ENCODE results near the gene GPBP1. TPM values are rescaled to one million over a fixed set of nuclear protein-coding genes. Genes with fewer than 3 reads are reported as not detected.
A peak's percentile ranks its signal among the peaks of the same experiment; 100 is the strongest.

GPBP1 gene
- polyA plus RNA-seq, 1 donor from 2014 or later: 149 TPM

DNA sequence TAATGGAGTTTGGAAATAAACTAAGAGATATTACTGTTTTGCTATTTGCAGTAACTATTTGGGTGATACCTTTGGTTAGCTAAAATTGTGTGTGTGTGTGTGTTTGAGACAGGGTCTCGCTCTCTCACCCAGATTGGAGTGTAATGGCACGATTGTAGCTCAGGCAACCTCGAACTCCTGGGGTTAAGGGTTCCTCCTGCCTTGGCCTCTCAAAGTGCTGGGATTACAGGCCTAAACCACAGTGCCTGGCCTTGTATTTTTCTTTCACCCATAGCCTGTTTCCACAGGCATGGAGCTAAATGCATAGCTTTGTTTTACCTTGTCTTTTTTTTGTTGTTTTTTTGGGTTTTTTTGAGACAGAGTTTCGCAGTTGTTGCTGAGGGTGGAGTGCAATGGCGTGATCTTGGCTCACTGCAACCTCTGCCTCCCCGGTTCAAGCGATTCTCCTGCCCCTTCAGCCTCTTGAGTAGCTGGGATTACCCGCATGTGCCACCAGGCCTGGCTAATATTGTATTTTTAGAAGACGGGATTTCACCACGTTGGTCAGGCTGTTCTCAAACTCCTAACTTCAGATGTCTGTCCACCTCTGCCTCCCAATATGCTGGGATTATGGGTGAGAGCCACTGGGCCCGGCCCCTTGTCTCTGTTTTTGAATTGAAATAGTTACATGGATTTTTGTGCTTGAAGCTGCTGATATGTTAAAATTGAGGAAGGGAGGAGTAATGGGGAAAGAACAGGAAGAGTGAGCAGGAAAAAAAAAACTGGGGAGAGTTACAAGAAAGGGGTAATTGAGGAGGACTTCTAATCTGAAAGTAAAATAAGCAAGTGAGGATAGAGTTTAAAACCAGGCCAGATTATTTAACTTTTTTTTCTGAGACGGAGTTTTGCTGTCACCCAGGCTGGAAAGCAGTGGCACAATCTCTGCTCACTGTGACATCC lies 5.7 kb downstream of the GPBP1 start:
- Histone ChIP-seq H3K27ac (ENCODE audit: low read length) (no peak overlapping the region), H3K79me2 (replicated peaks; ENCODE audit: insufficient read depth, low read length) (peaks cover 97% of the 10 kb centered on the region), H3K9me2 (ENCODE audit: insufficient read depth, low read length) (no peaks in the 10 kb centered on the region), H3K9ac (ENCODE audit: low read length) (no peak overlapping the region), H3F3A (ENCODE audit: insufficient read depth, low read length, poor library complexity, severe bottlenecking) (no peaks in the 10 kb centered on the region), H2AFZ (ENCODE audit: low read depth, low read length) (no peak overlapping the region), H3K9me3 (ENCODE audit: low read length) (no peaks in the 10 kb centered on the region), H3K27me3 (ENCODE audit: insufficient read depth, low read depth, low read length) (no peaks in the 10 kb centered on the region), H3K4me3 (ENCODE audit: low read length) (peak overlapping the region; percentile 87), H3K36me3 (ENCODE audit: insufficient read depth, low read length) (no peaks in the 10 kb centered on the region), H4K20me1 (ENCODE audit: insufficient read depth) (peaks cover 30% of the 10 kb centered on the region), H3K4me2 (ENCODE audit: low read length) (peak overlapping the region; percentile 40)
- TF ChIP-seq MXI1 (conservative IDR thresholded peaks at IDR 0.05; ENCODE audit: poor library complexity, severe bottlenecking): no peak
- TF ChIP-seq RAD21 (conservative IDR thresholded peaks at IDR 0.05): no peak
- no peak for TF ChIP-seq EZH2 (IDR thresholded peaks at IDR 0.05; ENCODE audit: borderline replicate concordance, insufficient read depth, low read length, poor library complexity, severe bottlenecking)
- no peak for TF ChIP-seq EP300 (conservative IDR thresholded peaks at IDR 0.05; ENCODE audit: poor library complexity, severe bottlenecking)
- TF ChIP-seq, protein P1, sequence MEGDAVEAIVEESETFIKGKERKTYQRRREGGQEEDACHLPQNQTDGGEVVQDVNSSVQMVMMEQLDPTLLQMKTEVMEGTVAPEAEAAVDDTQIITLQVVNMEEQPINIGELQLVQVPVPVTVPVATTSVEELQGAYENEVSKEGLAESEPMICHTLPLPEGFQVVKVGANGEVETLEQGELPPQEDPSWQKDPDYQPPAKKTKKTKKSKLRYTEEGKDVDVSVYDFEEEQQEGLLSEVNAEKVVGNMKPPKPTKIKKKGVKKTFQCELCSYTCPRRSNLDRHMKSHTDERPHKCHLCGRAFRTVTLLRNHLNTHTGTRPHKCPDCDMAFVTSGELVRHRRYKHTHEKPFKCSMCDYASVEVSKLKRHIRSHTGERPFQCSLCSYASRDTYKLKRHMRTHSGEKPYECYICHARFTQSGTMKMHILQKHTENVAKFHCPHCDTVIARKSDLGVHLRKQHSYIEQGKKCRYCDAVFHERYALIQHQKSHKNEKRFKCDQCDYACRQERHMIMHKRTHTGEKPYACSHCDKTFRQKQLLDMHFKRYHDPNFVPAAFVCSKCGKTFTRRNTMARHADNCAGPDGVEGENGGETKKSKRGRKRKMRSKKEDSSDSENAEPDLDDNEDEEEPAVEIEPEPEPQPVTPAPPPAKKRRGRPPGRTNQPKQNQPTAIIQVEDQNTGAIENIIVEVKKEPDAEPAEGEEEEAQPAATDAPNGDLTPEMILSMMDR (IDR thresholded peaks at IDR 0.05; ENCODE audit: poor library complexity, severe bottlenecking): no peak
- no peak for TF ChIP-seq POLR2AphosphoS5 (IDR thresholded peaks at IDR 0.05)
- TF ChIP-seq TAF1 (IDR thresholded peaks at IDR 0.05; ENCODE audit: low read depth): no peak
- TF ChIP-seq SMC3 (conservative IDR thresholded peaks at IDR 0.05; ENCODE audit: poor library complexity): no peak
- TF ChIP-seq, protein P2, sequence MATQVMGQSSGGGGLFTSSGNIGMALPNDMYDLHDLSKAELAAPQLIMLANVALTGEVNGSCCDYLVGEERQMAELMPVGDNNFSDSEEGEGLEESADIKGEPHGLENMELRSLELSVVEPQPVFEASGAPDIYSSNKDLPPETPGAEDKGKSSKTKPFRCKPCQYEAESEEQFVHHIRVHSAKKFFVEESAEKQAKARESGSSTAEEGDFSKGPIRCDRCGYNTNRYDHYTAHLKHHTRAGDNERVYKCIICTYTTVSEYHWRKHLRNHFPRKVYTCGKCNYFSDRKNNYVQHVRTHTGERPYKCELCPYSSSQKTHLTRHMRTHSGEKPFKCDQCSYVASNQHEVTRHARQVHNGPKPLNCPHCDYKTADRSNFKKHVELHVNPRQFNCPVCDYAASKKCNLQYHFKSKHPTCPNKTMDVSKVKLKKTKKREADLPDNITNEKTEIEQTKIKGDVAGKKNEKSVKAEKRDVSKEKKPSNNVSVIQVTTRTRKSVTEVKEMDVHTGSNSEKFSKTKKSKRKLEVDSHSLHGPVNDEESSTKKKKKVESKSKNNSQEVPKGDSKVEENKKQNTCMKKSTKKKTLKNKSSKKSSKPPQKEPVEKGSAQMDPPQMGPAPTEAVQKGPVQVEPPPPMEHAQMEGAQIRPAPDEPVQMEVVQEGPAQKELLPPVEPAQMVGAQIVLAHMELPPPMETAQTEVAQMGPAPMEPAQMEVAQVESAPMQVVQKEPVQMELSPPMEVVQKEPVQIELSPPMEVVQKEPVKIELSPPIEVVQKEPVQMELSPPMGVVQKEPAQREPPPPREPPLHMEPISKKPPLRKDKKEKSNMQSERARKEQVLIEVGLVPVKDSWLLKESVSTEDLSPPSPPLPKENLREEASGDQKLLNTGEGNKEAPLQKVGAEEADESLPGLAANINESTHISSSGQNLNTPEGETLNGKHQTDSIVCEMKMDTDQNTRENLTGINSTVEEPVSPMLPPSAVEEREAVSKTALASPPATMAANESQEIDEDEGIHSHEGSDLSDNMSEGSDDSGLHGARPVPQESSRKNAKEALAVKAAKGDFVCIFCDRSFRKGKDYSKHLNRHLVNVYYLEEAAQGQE (IDR thresholded peaks at IDR 0.05; ENCODE audit: borderline replicate concordance): no peak

DNA sequence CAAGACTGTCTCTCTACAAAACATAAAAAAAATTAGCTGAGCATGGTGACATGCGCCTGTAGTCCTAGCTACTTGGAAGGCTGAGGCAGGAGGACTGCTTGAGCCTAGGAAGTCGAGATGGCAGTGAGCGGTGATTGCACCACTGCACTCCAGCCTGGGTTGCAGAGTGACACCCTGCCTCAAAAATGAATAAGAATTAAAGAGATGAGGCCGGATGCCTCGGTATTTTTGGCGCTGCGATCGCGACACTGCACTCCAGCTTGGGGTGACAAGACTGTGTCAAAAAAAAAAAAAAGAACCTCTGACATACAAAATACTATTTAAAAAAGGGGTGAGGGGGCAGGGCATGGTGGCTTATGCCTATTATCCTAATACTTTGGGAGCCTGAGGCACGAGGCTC lies 7.3 kb downstream of the GPBP1 start:
- no peak overlapping the region for H3K4me3 ChIP-seq (ENCODE audit: low read length)
- peaks cover 24% of the 10 kb centered on the region for H4K20me1 ChIP-seq (ENCODE audit: insufficient read depth)

More for the DNA sequence above, 7.3 kb downstream of the GPBP1 start:
- H3K27ac ChIP-seq (ENCODE audit: low read length): no peak overlapping the region
- no peaks in the 10 kb centered on the region for H3K27me3 ChIP-seq (ENCODE audit: insufficient read depth, low read depth, low read length)
- no peaks in the 10 kb centered on the region for H3K36me3 ChIP-seq (ENCODE audit: insufficient read depth, low read length)
- no peaks in the 10 kb centered on the region for H3F3A ChIP-seq (ENCODE audit: insufficient read depth, low read length, poor library complexity, severe bottlenecking)
- peaks cover 97% of the 10 kb centered on the region for H3K79me2 ChIP-seq (replicated peaks; ENCODE audit: insufficient read depth, low read length)
- H3K9me2 ChIP-seq (ENCODE audit: insufficient read depth, low read length): no peaks in the 10 kb centered on the region
- H3K9ac ChIP-seq (ENCODE audit: low read length): no peak overlapping the region
- no peaks in the 10 kb centered on the region for H3K9me3 ChIP-seq (ENCODE audit: low read length)
- H3K4me2 ChIP-seq (ENCODE audit: low read length): no peak overlapping the region
- no peak for TF ChIP-seq EZH2 (IDR thresholded peaks at IDR 0.05; ENCODE audit: borderline replicate concordance, insufficient read depth, low read length, poor library complexity, severe bottlenecking)
- TF ChIP-seq SMC3 (conservative IDR thresholded peaks at IDR 0.05; ENCODE audit: poor library complexity): no peak
- TF ChIP-seq, protein P1 (IDR thresholded peaks at IDR 0.05; ENCODE audit: poor library complexity, severe bottlenecking): no peak
- TF ChIP-seq TAF1 (IDR thresholded peaks at IDR 0.05; ENCODE audit: low read depth): no peak
- TF ChIP-seq RAD21 (conservative IDR thresholded peaks at IDR 0.05): no peak
- no peak for TF ChIP-seq MXI1 (conservative IDR thresholded peaks at IDR 0.05; ENCODE audit: poor library complexity, severe bottlenecking)
- TF ChIP-seq POLR2AphosphoS5 (IDR thresholded peaks at IDR 0.05): no peak
- TF ChIP-seq, protein P2 (IDR thresholded peaks at IDR 0.05; ENCODE audit: borderline replicate concordance): no peak
- no peak for TF ChIP-seq EP300 (conservative IDR thresholded peaks at IDR 0.05; ENCODE audit: poor library complexity, severe bottlenecking)
- H2AFZ ChIP-seq (ENCODE audit: low read depth, low read length): no peak overlapping the region

Measured in neural cell (in vitro differentiated cells).